Osteoblast (primary cell): Measurements from ENCODE around the gene GSN. TPM values are rescaled to one million over a fixed set of nuclear protein-coding genes. Genes with fewer than 3 reads are reported as not detected.
A peak's percentile ranks its signal among the peaks of the same experiment; 100 is the strongest.

Experiments
- DNase-seq: peaks from one replicate; pipeline ENCODE4 v3.0.0; 2011; ENCODE audit warnings: low spot score, mixed read lengths; ENCODE audit not compliant: insufficient read length; ENCODE audit errors: missing footprints
- H2AFZ ChIP-seq: 2 replicates; pipeline ENCODE4 v1.6.0; 2011; ENCODE audit warnings: mild to moderate bottlenecking, low read length
- H3K27ac ChIP-seq: 2 replicates; pipeline ENCODE4 v1.5.1; 2011; ENCODE audit warnings: mild to moderate bottlenecking, low read depth, low read length, moderate library complexity
- H3K27me3 ChIP-seq: 2 replicates; pipeline ENCODE4 v1.6.0; 2012; ENCODE audit warnings: mild to moderate bottlenecking, control low read depth, inconsistent platforms, low read length, moderate library complexity; ENCODE audit not compliant: insufficient read depth
- H3K36me3 ChIP-seq: 2 replicates; pipeline ENCODE4 v1.5.1; 2011; ENCODE audit warnings: mild to moderate bottlenecking, low read length, control low read depth, moderate library complexity; ENCODE audit not compliant: insufficient read depth
- H3K4me1 ChIP-seq: 2 replicates; pipeline ENCODE4 v1.5.1; 2011; ENCODE audit warnings: mild to moderate bottlenecking, low read length, control low read depth, moderate library complexity; ENCODE audit not compliant: insufficient read depth
- H3K4me2 ChIP-seq: 2 replicates; pipeline ENCODE4 v1.6.0; 2011; ENCODE audit warnings: mild to moderate bottlenecking, low read length; ENCODE audit not compliant: insufficient read depth
- H3K4me3 ChIP-seq: fragments of 200-600 bp; sonication (generic); 3 replicates; pipeline ENCODE4 v1.5.1; 2012; ENCODE audit warnings: mild to moderate bottlenecking, low read length, inconsistent platforms; ENCODE audit not compliant: insufficient read depth
- H3K79me2 ChIP-seq: 2 replicates; pipeline ENCODE4 v1.6.0; 2012; ENCODE audit warnings: mild to moderate bottlenecking, low read length, control low read depth, inconsistent platforms; ENCODE audit not compliant: insufficient read depth
- H3K9me3 ChIP-seq: 2 replicates; pipeline ENCODE4 v1.5.1; 2011; ENCODE audit warnings: low read depth, low read length, control low read depth
- H4K20me1 ChIP-seq: 2 replicates; pipeline ENCODE4 v1.6.0; 2012; ENCODE audit warnings: mild to moderate bottlenecking, low read length, control low read depth; ENCODE audit not compliant: insufficient read depth
- total RNA-seq: library from RNA; depleted of rRNA; stranded (reverse); fragments of >200 nt; gene quantifications from 2 replicates; pipeline ENCODE4 v1.2.3, GENCODE V29; 2012
- TF ChIP-seq, protein P1 (sequence below): IDR thresholded peaks from 2 replicates; pipeline ENCODE4 v1.5.1; 2011; ENCODE audit warnings: mild to moderate bottlenecking, low read depth, low read length, moderate library complexity; ENCODE audit errors: extremely low read depth

The GSN gene
- total RNA-seq, 1 donor, result 372 TPM

DNA sequence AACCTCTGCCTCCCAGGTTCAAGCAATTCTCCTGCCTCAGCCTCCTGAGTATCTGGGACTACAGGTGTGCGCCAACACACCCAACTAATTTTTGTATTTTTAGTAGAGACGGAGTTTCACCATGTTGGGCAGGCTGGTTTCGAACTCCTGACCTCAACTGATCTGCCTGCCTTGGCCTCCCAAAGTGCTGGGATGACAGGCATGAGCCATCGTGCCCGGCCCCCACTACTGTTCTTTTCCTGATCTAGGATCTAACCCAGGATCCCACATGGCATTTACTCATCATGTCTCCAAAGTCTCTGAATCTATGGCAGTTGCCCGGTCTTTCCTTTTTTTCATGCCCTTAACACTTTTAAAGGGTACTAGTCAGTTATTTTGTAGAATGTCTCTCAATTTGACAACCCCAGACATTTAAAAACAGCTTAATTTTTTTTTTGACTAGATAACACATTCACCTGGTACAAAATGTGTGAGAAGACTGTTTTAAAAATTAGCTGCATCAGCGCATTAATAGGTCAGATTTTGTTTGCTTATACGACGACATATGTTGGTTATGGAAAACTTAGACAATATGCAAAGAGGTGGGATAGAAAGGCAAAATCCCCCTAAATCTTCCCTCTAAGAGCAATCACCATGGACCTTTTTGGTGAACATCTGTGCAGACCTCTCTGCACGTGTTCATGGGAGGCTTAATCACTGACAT, 55.6 kb downstream of the GSN start:
- Histone ChIP-seq H3K36me3 (peaks cover 81% of the 10 kb centered on the region), H3K79me2 (peaks cover 6% of the 10 kb centered on the region), H3K9me3 (no peaks in the 10 kb centered on the region), H3K4me3 (no peak overlapping the region), H4K20me1 (no peaks in the 10 kb centered on the region), H2AFZ (no peak overlapping the region), H3K4me2 (no peak overlapping the region), H3K4me1 (peaks cover 41% of the 10 kb centered on the region), H3K27me3 (no peaks in the 10 kb centered on the region), H3K27ac (no peak overlapping the region)
- TF ChIP-seq, protein P1, sequence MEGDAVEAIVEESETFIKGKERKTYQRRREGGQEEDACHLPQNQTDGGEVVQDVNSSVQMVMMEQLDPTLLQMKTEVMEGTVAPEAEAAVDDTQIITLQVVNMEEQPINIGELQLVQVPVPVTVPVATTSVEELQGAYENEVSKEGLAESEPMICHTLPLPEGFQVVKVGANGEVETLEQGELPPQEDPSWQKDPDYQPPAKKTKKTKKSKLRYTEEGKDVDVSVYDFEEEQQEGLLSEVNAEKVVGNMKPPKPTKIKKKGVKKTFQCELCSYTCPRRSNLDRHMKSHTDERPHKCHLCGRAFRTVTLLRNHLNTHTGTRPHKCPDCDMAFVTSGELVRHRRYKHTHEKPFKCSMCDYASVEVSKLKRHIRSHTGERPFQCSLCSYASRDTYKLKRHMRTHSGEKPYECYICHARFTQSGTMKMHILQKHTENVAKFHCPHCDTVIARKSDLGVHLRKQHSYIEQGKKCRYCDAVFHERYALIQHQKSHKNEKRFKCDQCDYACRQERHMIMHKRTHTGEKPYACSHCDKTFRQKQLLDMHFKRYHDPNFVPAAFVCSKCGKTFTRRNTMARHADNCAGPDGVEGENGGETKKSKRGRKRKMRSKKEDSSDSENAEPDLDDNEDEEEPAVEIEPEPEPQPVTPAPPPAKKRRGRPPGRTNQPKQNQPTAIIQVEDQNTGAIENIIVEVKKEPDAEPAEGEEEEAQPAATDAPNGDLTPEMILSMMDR, result no peak
- DNase-seq, result no peak

DNA sequence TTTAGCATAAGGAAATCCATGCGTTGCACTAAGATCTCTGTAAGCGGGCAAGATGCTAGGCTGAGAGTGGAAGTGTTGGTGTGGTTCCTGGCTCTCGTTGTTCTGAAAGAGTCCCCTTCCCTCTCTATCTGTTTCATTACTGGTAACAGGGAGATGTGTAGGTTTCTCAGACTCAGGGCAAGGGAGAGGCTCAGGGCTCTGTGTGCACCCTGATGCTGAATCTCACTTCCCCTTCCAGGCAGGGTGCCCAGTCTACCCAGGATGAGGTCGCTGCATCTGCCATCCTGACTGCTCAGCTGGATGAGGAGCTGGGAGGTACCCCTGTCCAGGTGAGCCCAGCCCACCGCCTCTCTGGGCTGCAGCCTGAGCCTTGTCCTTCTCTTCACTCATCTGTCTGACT, 56.4 kb downstream of the GSN start:
- Histone ChIP-seq H3K27me3 (no peaks in the 10 kb centered on the region), H3K27ac (peak overlapping the region; percentile 63), H3K9me3 (no peaks in the 10 kb centered on the region), H3K79me2 (peaks cover 6% of the 10 kb centered on the region), H3K4me2 (no peak overlapping the region), H2AFZ (no peak overlapping the region), H3K36me3 (peaks cover 82% of the 10 kb centered on the region), H3K4me3 (no peak overlapping the region), H3K4me1 (peaks cover 41% of the 10 kb centered on the region), H4K20me1 (peaks cover 3% of the 10 kb centered on the region)
- no peak for DNase-seq
- TF ChIP-seq, protein P1, result no peak

DNA sequence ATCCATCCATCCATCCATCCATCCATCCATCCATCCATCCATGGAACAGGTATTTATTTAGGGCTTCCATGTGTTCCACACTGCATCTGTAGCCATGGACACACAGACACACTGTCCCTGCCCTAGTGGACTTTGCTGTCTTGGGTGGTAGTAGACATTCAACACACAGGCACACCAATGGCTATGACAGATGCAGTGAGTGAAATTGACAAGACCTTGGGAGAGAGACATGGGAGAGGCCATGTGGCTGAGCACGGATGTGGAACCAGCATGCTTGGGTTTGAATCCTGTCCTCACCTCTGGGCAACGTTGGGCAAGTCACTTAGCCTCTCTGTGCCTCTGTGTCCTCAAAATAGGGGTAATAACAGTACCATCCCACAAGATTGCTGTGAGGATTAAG, 56.8 kb downstream of the GSN start:
- H3K27ac ChIP-seq, result peak overlapping the region; percentile 63
- no peaks in the 10 kb centered on the region for H3K9me3 ChIP-seq
- peaks cover 83% of the 10 kb centered on the region for H3K36me3 ChIP-seq
- H3K4me3 ChIP-seq, result no peak overlapping the region
- no peak for DNase-seq
- TF ChIP-seq, protein P1, result no peak
- H3K4me2 ChIP-seq, result no peak overlapping the region
- no peak overlapping the region for H2AFZ ChIP-seq
- H3K27me3 ChIP-seq, result no peaks in the 10 kb centered on the region
- H3K4me1 ChIP-seq, result peaks cover 41% of the 10 kb centered on the region
- peaks cover 3% of the 10 kb centered on the region for H4K20me1 ChIP-seq
- peaks cover 6% of the 10 kb centered on the region for H3K79me2 ChIP-seq

DNA sequence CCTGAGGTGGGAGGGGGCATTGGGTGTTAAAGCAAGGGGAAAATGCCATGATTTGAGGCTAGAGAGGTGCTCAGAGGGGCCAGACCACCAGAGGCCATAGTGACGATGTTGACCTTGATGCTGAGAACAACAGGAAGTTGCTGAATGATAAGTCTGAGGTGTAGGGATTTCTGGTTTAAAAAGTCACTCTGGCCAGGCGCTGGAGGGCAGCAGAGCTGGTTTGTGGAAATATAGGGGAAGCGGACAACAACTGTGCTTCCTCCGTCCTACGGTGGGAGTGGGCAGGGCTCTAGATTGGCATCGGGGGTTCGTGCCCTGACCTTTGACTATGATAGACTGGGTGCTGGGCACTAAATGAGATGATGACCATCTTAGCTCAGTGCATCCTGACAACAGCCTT, 57.4 kb downstream of the GSN start:
- peaks cover 41% of the 10 kb centered on the region for H3K4me1 ChIP-seq
- H3K27me3 ChIP-seq, result no peaks in the 10 kb centered on the region
- H3K36me3 ChIP-seq, result peaks cover 83% of the 10 kb centered on the region
- no peak for DNase-seq
- H3K4me3 ChIP-seq, result no peak overlapping the region
- H3K79me2 ChIP-seq, result peaks cover 6% of the 10 kb centered on the region
- TF ChIP-seq, protein P1, result no peak
- H3K27ac ChIP-seq, result peak overlapping the region; percentile 63
- no peaks in the 10 kb centered on the region for H3K9me3 ChIP-seq
- peaks cover 3% of the 10 kb centered on the region for H4K20me1 ChIP-seq
- H2AFZ ChIP-seq, result no peak overlapping the region
- no peak overlapping the region for H3K4me2 ChIP-seq
